IMR-90 (cell line): ENCODE data around the gene UBXN2A. TPM values are rescaled to one million over a fixed set of nuclear protein-coding genes. Genes with fewer than 3 reads are reported as not detected.

ENCODE experiments used
- ATAC-seq: fragments of 200-7000 bp; cut with Tn5 transposase; 2 replicates; pipeline ENCODE4 v1.9.1; 2020; ENCODE audit warnings: low read depth, mild to moderate bottlenecking, moderate library complexity
- BruUV-seq: library from RNA; stranded (reverse); fragments of 400-500 nt; replicated peaks from 2 replicates; lab custom pipeline; 2021; lab: Mats Ljungman, UMichigan
- CTCF ChIA-PET: fragments of 300-600 bp; formaldehyde crosslinking; extraction: SDS; loops from one replicate; lab custom pipeline; 2021; ENCODE audit warnings: antibody characterized with exemption; lab: Yijun Ruan, JAX
- POLR2A ChIA-PET: fragments of 300-600 bp; sonication (Branson Sonifier 250); formaldehyde crosslinking; loops from one replicate; lab custom pipeline; 2022; ENCODE audit warnings: antibody characterized with exemption; ENCODE audit not compliant: unreplicated experiment; lab: Charles Lee
- DNase-seq: peaks from one replicate; pipeline ENCODE4 v3.0.0; 2013
- H2AFZ ChIP-seq: replicated peaks from 2 replicates; pipeline ENCODE3; 2013; ENCODE audit warnings: low read length, mild to moderate bottlenecking; ENCODE audit not compliant: poor library complexity
- H2AK5ac ChIP-seq: 2 replicates; pipeline ENCODE4 v1.6.1; 2013; ENCODE audit warnings: low read depth, low read length, inconsistent platforms
- H2AK9ac ChIP-seq: replicated peaks from 2 replicates; pipeline ENCODE3; 2013; ENCODE audit warnings: mild to moderate bottlenecking, low read depth, low read length, moderate library complexity; ENCODE audit not compliant: poor library complexity
- H2BK120ac ChIP-seq: 2 replicates; pipeline ENCODE4 v1.6.1; 2013; ENCODE audit warnings: low read depth, low read length, inconsistent platforms
- H2BK15ac ChIP-seq: 3 replicates; pipeline ENCODE4 v1.6.1; 2013; ENCODE audit warnings: low read depth, low read length, inconsistent platforms
- H2BK20ac ChIP-seq: 2 replicates; pipeline ENCODE4 v1.6.1; 2013; ENCODE audit warnings: low read depth, mild to moderate bottlenecking, inconsistent platforms, low read length, moderate library complexity
- H2BK5ac ChIP-seq: 2 replicates; pipeline ENCODE4 v1.6.1; 2013; ENCODE audit warnings: mild to moderate bottlenecking, low read depth, low read length, inconsistent platforms; ENCODE audit not compliant: poor library complexity, severe bottlenecking
- H3K14ac ChIP-seq: replicated peaks from 2 replicates; pipeline ENCODE4 v1.6.1; 2013; ENCODE audit warnings: low read depth, low read length, inconsistent platforms
- H3K18ac ChIP-seq: 2 replicates; pipeline ENCODE4 v1.6.1; 2013; ENCODE audit warnings: low read depth, low read length, control low read depth
- H3K23ac ChIP-seq: 2 replicates; pipeline ENCODE4 v1.6.1; 2013; ENCODE audit warnings: low read depth, low read length, inconsistent platforms
- H3K27ac ChIP-seq: 2 replicates; pipeline ENCODE4 v1.5.1; 2013; ENCODE audit warnings: mild to moderate bottlenecking, control low read depth, low read length; ENCODE audit not compliant: insufficient read depth
- H3K27me3 ChIP-seq: 2 replicates; pipeline ENCODE4 v1.6.1; 2013; ENCODE audit warnings: low read length; ENCODE audit not compliant: control insufficient read depth, insufficient read depth
- H3K36me3 ChIP-seq: 2 replicates; pipeline ENCODE4 v1.6.1; 2013; ENCODE audit warnings: low read length, mixed read lengths; ENCODE audit not compliant: control insufficient read depth, insufficient read depth
- H3K4ac ChIP-seq: 2 replicates; pipeline ENCODE4 v1.6.1; 2013; ENCODE audit warnings: low read depth, low read length, inconsistent platforms
- H3K4me1 ChIP-seq: 2 replicates; pipeline ENCODE4 v1.6.1; 2013; ENCODE audit warnings: low read length, mixed read lengths; ENCODE audit not compliant: control insufficient read depth, insufficient read depth
- H3K4me2 ChIP-seq: 2 replicates; pipeline ENCODE4 v1.6.1; 2013; ENCODE audit warnings: low read depth, mild to moderate bottlenecking, control low read depth, low read length, moderate library complexity
- H3K4me3 ChIP-seq: 2 replicates; pipeline ENCODE4 v1.5.1; 2013; ENCODE audit warnings: low read depth, mild to moderate bottlenecking, control low read depth, low read length, moderate library complexity; ENCODE audit not compliant: insufficient read depth
- H3K56ac ChIP-seq: 2 replicates; pipeline ENCODE4 v1.6.1; 2013; ENCODE audit warnings: low read length, inconsistent platforms; ENCODE audit not compliant: insufficient read depth; ENCODE audit errors: extremely low read depth
- H3K79me1 ChIP-seq, 2 experiments: 2 replicates each; pipeline ENCODE4 v1.6.1; 2013; ENCODE audit warnings: low read length in 2 of 2, inconsistent platforms in 1 of 2, low read depth in 1 of 2
- H3K9ac ChIP-seq: 2 replicates; pipeline ENCODE4 v1.6.1; 2013; ENCODE audit warnings: low read depth, low read length, control low read depth
- H3K9me1 ChIP-seq: 2 replicates; pipeline ENCODE4 v1.6.1; 2013; ENCODE audit warnings: low read length, inconsistent platforms; ENCODE audit not compliant: insufficient read depth
- H3K9me3 ChIP-seq: 2 replicates; pipeline ENCODE4 v1.6.1; 2013; ENCODE audit warnings: low read length; ENCODE audit not compliant: control insufficient read depth, insufficient read depth
- H4K20me1 ChIP-seq: 2 replicates; pipeline ENCODE4 v1.6.1; 2013; ENCODE audit warnings: low read length, inconsistent platforms; ENCODE audit not compliant: insufficient read depth
- H4K5ac ChIP-seq: 2 replicates; pipeline ENCODE4 v1.6.1; 2013; ENCODE audit warnings: mild to moderate bottlenecking, low read depth, low read length, control low read depth
- H4K8ac ChIP-seq, 2 experiments: 2 replicates each; pipeline ENCODE4 v1.6.1; 2013; ENCODE audit warnings: low read depth in 2 of 2, low read length in 2 of 2, control low read depth in 1 of 2, inconsistent platforms in 1 of 2
- H4K91ac ChIP-seq: 2 replicates; pipeline ENCODE4 v1.6.1; 2013; ENCODE audit warnings: low read depth, low read length, inconsistent platforms; ENCODE audit not compliant: insufficient read depth
- MAFK ChIP-seq: IDR thresholded peaks from 2 replicates; pipeline ENCODE4 v1.6.1; 2012; ENCODE audit warnings: low read depth, low read length, improper control_type of control experiment
- USF2 ChIP-seq: fragments of 150-350 bp; IDR thresholded peaks from 2 replicates; pipeline ENCODE4 v1.6.1; 2017; ENCODE audit warnings: mild to moderate bottlenecking, antibody characterized with exemption, low read length, low read depth
- WGBS, 2 experiments: methylation state at CpG; one replicate each; pipeline versions ENCODE4 v1.1.5 to v1.1.7; 2013; ENCODE audit warnings: missing lambda C conversion rate in 2 of 2; ENCODE audit not compliant: insufficient read length in 1 of 2; ENCODE audit errors: extremely low coverage in 2 of 2; 5-methylcytosine and 5-hydroxymethylcytosine counted together
- dilution Hi-C: fragments of 300-500 bp; cut with HindIII; formaldehyde crosslinking; loops from one replicate; pipeline ENCODE4 v1.14.3; 2018; ENCODE audit warnings: low sequenced_read_pairs; ENCODE audit not compliant: unreplicated experiment
- in situ Hi-C: fragments of 300-500 bp; cut with MboI; formaldehyde crosslinking; loops from 3 replicates; pipeline ENCODE4 v1.14.3; 2019; ENCODE audit warnings: low sequenced_read_pairs, inconsistent platforms, mixed read lengths
- intact Hi-C: fragments of 100-400 bp; cut with micrococcal nuclease; formaldehyde crosslinking; loops from 2 replicates; pipeline ENCODE4 v1.10.0; 2022
- polyA plus RNA-seq, 3 experiments: library from polyadenylated mRNA; depleted of rRNA; stranded (reverse); fragments of >200 nt; gene quantifications; 2 replicates each; pipeline ENCODE4 v1.2.3, GENCODE V29; 2012; ENCODE audit warnings: low replicate concordance in 1 of 3
- total RNA-seq: library from RNA; depleted of rRNA; stranded (reverse); fragments of >200 nt; gene quantifications from 2 replicates; pipeline ENCODE4 v1.2.3, GENCODE V29; 2012

Gene UBXN2A
- total and polyA plus RNA-seq, 2 of the 4 experiments (the other 2 are of a cell fraction), result 4.6 to 7.7 TPM

GRCh38 chr2:23976883-23977282 is 36.6 kb downstream of the UBXN2A start:
- ChIA-PET POLR2A (no interaction called here), CTCF (no interaction called here)
- H3K4me2 ChIP-seq, result no peak overlapping the region
- H3K56ac ChIP-seq, result no peak overlapping the region
- no peaks in the 10 kb centered on the region for H4K20me1 ChIP-seq
- H2BK15ac ChIP-seq, result no peak overlapping the region
- no peak overlapping the region for H3K4me3 ChIP-seq
- no peak overlapping the region for H4K8ac ChIP-seq
- H2BK20ac ChIP-seq, result no peak overlapping the region
- DNase-seq (no peak), ATAC-seq (no peak)
- H4K5ac ChIP-seq, result no peak overlapping the region
- no peak for TF ChIP-seq USF2
- TF ChIP-seq MAFK, result peak; percentile 41; the same call in 1 of the 2 replicates
- H3K36me3 ChIP-seq, result peaks cover 17% of the 10 kb centered on the region
- no peaks in the 10 kb centered on the region for H3K9me3 ChIP-seq
- no TSS peak for BruUV-seq
- H2AK5ac ChIP-seq, result no peak overlapping the region
- no peak overlapping the region for H3K27ac ChIP-seq
- no peak overlapping the region for H3K4ac ChIP-seq
- H3K14ac ChIP-seq, result no peak overlapping the region
- H3K23ac ChIP-seq, result no peak overlapping the region
- no peaks in the 10 kb centered on the region for H3K27me3 ChIP-seq
- no peak overlapping the region for H2BK5ac ChIP-seq
- H2AK9ac ChIP-seq, result no peak overlapping the region
- no peak overlapping the region for H3K9ac ChIP-seq
- no peaks in the 10 kb centered on the region for H3K4me1 ChIP-seq
- no peak overlapping the region for H3K18ac ChIP-seq
- no peak overlapping the region for H4K91ac ChIP-seq
- H2BK120ac ChIP-seq, result no peak overlapping the region
- peaks cover 3 to 4% of the 10 kb centered on the region in 2 experiments; a peak in 1 of 4 replicates for H3K79me1 ChIP-seq
- no peaks in the 10 kb centered on the region for H3K9me1 ChIP-seq
- no peak overlapping the region for H2AFZ ChIP-seq
- 92% methylated on average over 5 of the region's 8 CpGs; no CpG with 5 or more reads in 1 of the 2 experiments for WGBS, 2 experiments
- dilution Hi-C loops, result no loop called here
- intact Hi-C loops, result no loop called here
- in situ Hi-C loops, result no loop called here
